Smooth muscle cell (in vitro differentiated cells): ENCODE data around the gene TACR1. TPM values are rescaled to one million over a fixed set of nuclear protein-coding genes. Genes with fewer than 3 reads are reported as not detected.

Source experiments
- DNase-seq: peaks from one replicate; lab custom pipeline; 2025; ENCODE audit not compliant: unreplicated experiment; lab: John Stamatoyannopoulos, UW
- H2AFZ ChIP-seq: fragments of 200-600 bp; sonication (generic); 2 replicates; pipeline ENCODE4 v1.6.0; 2016; ENCODE audit warnings: antibody characterized with exemption, low read depth, mild to moderate bottlenecking
- H3F3A ChIP-seq: fragments of 200-600 bp; sonication (generic); 2 replicates; pipeline ENCODE4 v1.6.0; 2017; ENCODE audit warnings: antibody characterized with exemption, low read depth
- H3K27ac ChIP-seq: fragments of 200-600 bp; sonication (generic); 2 replicates; pipeline ENCODE4 v1.5.1; 2016; ENCODE audit warnings: low read depth, mild to moderate bottlenecking
- H3K27me3 ChIP-seq: fragments of 200-600 bp; sonication (generic); 2 replicates; pipeline ENCODE4 v1.6.1; 2016; ENCODE audit warnings: low read depth, mild to moderate bottlenecking
- H3K36me3 ChIP-seq: fragments of 200-600 bp; sonication (generic); 2 replicates; pipeline ENCODE4 v1.5.1; 2016; ENCODE audit warnings: low read depth
- H3K4me1 ChIP-seq: fragments of 200-600 bp; sonication (generic); 2 replicates; pipeline ENCODE4 v1.5.1; 2016; ENCODE audit warnings: low read depth
- H3K4me2 ChIP-seq: fragments of 200-600 bp; sonication (generic); 2 replicates; pipeline ENCODE4 v1.6.0; 2016; ENCODE audit warnings: mild to moderate bottlenecking
- H3K4me3 ChIP-seq: fragments of 200-600 bp; sonication (generic); 2 replicates; pipeline ENCODE4 v1.5.1; 2016; ENCODE audit warnings: mild to moderate bottlenecking
- H3K79me2 ChIP-seq: fragments of 200-600 bp; sonication (generic); 2 replicates; pipeline ENCODE4 v1.6.0; 2016; ENCODE audit warnings: low read depth, mild to moderate bottlenecking
- H3K9ac ChIP-seq: fragments of 200-600 bp; sonication (generic); 2 replicates; pipeline ENCODE4 v1.6.0; 2016; ENCODE audit warnings: low read depth
- H3K9me3 ChIP-seq: fragments of 200-600 bp; sonication (generic); replicated peaks from 2 replicates; pipeline ENCODE4 v1.5.1; 2016; ENCODE audit warnings: low read depth
- H4K20me1 ChIP-seq: fragments of 200-600 bp; sonication (generic); 2 replicates; pipeline ENCODE4 v1.6.0; 2016; ENCODE audit warnings: low read depth
- WGBS: methylation state at CpG from one replicate; pipeline ENCODE4 v1.1.7; 2016; ENCODE audit warnings: low lambda C conversion rate; 5-methylcytosine and 5-hydroxymethylcytosine counted together
- polyA plus RNA-seq: library from polyadenylated mRNA; unstranded; fragments of >200 nt; fragmentation: Nextera tagmentation; extraction: Ambion mirVana; gene quantifications from 2 replicates; pipeline ENCODE4 v1.2.1, GENCODE V29; 2016
- total RNA-seq: library from RNA; depleted of rRNA; stranded (reverse); fragments of >200 nt; gene quantifications from 2 replicates; pipeline ENCODE4 v1.2.3, GENCODE V29; 2014
- TF ChIP-seq, protein P1 (sequence below): fragments of 200-600 bp; sonication (generic); IDR thresholded peaks from 2 replicates; pipeline ENCODE4 v1.5.1; 2017; ENCODE audit warnings: borderline replicate concordance, mild to moderate bottlenecking, antibody characterized with exemption; ENCODE audit not compliant: insufficient read depth, poor library complexity, severe bottlenecking

TACR1 gene
- total and polyA plus RNA-seq, 2 experiments from 2014 or later: 0.93 to 4.5 TPM

DNA sequence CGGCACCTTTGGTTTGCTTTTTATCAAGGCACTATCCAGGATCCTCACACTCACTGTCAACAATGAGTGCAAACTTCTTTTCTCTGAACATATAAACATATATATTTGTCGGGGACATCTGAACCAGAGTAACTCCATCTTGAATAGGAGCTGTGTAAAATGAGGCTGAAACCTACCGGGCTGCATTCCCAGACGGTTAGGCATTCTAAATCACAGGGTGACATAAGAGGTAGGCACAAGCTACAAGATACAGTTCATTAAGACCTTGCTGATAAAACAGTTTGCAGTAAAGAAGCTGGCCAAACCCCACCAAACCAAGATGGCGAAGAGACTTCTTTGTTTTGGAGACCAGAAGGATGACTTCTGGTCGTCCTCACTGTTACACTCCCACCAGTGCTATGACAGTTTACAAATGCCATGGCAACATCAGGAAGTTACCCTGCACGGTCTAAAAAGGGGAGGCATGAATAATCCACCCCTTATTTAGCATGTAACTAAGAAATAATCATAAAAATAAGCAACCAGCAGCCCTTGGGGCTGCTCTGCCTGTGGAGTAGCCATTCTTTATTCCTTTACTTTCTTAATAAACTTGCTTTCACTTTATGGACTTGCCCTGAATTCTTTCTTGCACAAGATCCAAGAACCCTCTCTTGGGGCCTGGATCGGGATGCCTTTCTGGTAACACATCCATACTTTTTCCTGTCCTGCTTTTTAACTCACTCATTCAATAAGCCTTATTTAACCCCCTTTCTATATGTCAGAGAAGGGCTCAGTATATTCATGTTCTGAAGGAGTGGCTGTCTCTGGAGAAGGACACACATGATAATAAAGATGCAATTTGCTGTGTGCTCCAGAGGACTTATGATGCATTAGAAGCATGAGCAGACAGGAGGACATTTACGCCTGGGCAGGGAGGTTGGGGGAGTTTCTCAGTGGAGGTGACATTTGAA is 65.4 kb downstream of the TACR1 start:
- peak overlapping the region; percentile 74 for H3K27ac ChIP-seq
- H3K4me1 ChIP-seq: no peaks in the 10 kb centered on the region
- H3F3A ChIP-seq: no peaks in the 10 kb centered on the region
- no peaks in the 10 kb centered on the region for H3K36me3 ChIP-seq
- H3K79me2 ChIP-seq: no peaks in the 10 kb centered on the region
- no peaks in the 10 kb centered on the region for H3K9me3 ChIP-seq
- peak overlapping the region; percentile 26 for H3K9ac ChIP-seq
- peak overlapping the region; percentile 54 for H2AFZ ChIP-seq
- DNase-seq: no peak
- no peaks in the 10 kb centered on the region for H4K20me1 ChIP-seq
- H3K27me3 ChIP-seq: no peaks in the 10 kb centered on the region
- 69% methylated on average over 9 of the region's 9 CpGs for WGBS
- TF ChIP-seq, protein P1, sequence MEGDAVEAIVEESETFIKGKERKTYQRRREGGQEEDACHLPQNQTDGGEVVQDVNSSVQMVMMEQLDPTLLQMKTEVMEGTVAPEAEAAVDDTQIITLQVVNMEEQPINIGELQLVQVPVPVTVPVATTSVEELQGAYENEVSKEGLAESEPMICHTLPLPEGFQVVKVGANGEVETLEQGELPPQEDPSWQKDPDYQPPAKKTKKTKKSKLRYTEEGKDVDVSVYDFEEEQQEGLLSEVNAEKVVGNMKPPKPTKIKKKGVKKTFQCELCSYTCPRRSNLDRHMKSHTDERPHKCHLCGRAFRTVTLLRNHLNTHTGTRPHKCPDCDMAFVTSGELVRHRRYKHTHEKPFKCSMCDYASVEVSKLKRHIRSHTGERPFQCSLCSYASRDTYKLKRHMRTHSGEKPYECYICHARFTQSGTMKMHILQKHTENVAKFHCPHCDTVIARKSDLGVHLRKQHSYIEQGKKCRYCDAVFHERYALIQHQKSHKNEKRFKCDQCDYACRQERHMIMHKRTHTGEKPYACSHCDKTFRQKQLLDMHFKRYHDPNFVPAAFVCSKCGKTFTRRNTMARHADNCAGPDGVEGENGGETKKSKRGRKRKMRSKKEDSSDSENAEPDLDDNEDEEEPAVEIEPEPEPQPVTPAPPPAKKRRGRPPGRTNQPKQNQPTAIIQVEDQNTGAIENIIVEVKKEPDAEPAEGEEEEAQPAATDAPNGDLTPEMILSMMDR: no peak
- H3K4me2 ChIP-seq: peak overlapping the region; percentile 48
- no peak overlapping the region for H3K4me3 ChIP-seq

DNA sequence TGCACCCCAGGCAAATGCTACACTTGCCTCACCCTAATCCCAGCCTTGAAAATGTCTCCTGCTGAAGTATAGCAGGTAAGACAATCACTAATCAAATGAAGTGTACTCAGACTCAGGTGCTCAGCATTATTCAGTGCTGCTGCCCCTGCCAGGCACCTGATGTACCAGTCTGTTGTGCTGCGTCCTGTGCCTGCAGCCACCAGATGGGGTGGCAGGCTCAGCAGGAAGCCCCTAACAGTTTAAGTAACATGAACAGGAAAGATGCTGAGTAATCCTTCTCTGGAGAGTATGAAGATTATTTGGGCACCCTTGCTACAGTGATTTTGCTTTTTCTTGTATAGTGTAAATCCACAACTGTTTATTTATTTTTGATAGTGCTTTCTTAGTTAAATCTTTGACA is 69.1 kb downstream of the TACR1 start:
- DNase-seq: no peak
- no peaks in the 10 kb centered on the region for H3K4me1 ChIP-seq
- TF ChIP-seq, protein P1: no peak
- no peak overlapping the region for H3K4me3 ChIP-seq
- H3K36me3 ChIP-seq: no peaks in the 10 kb centered on the region
- no peaks in the 10 kb centered on the region for H3K79me2 ChIP-seq
- H3K27me3 ChIP-seq: no peaks in the 10 kb centered on the region
- no peaks in the 10 kb centered on the region for H4K20me1 ChIP-seq
- WGBS: 72% methylated on average over 1 of the region's 1 CpG
- no peak overlapping the region for H3K27ac ChIP-seq
- no peak overlapping the region for H3K4me2 ChIP-seq
- H3F3A ChIP-seq: no peaks in the 10 kb centered on the region
- H2AFZ ChIP-seq: no peak overlapping the region
- no peaks in the 10 kb centered on the region for H3K9me3 ChIP-seq
- H3K9ac ChIP-seq: no peak overlapping the region

- WGBS: 89% methylated on average over 6 of the region's 6 CpGs
- TF ChIP-seq, protein P1: no peak
- H3K36me3 ChIP-seq: no peaks in the 10 kb centered on the region
Measured at GRCh38 chr2:75123876-75124275, 75.4 kb downstream of the TACR1 start.

More at GRCh38 chr2:75123876-75124275, 75.4 kb downstream of the TACR1 start:
- Histone ChIP-seq H3K4me3 (no peak overlapping the region), H3K79me2 (no peaks in the 10 kb centered on the region), H3K4me2 (no peak overlapping the region), H3K9me3 (no peaks in the 10 kb centered on the region), H3K9ac (no peak overlapping the region), H3F3A (no peaks in the 10 kb centered on the region), H2AFZ (no peak overlapping the region), H3K4me1 (no peaks in the 10 kb centered on the region), H4K20me1 (no peaks in the 10 kb centered on the region), H3K27me3 (no peaks in the 10 kb centered on the region), H3K27ac (no peak overlapping the region)
- no peak for DNase-seq
